Heart left ventricle (tissue), 16 donors: ENCODE measurements around the gene SKP1. TPM values are rescaled to one million over a fixed set of nuclear protein-coding genes. Genes with fewer than 3 reads are reported as not detected.

Experiments used
- ATAC-seq, 4 donors: fragments of 200-7000 bp; cut with Tn5 transposase; one replicate each; pipeline ENCODE4 v1.9.1; 2020 to 2022; ENCODE audit warnings: moderate library complexity in 4 of 4, mild to moderate bottlenecking in 3 of 4, moderate number of reproducible peaks in 1 of 4
- DNase-seq, 5 donors: peaks; one replicate each; pipeline ENCODE4 v3.0.0-alpha.2; 2020
- H3K27ac ChIP-seq, 12 donors: fragments of 200-600 bp; sonication (generic) in 4 of 12; one replicate each; pipeline versions ENCODE4 v1.5.0 to v1.8.0; 2016 to 2022; ENCODE audit warnings: mild to moderate bottlenecking in 2 of 12
- H3K27me3 ChIP-seq, 9 donors: fragments of 200-600 bp; sonication (generic) in 2 of 9; one replicate each; pipeline versions ENCODE4 v1.5.1 to v1.8.0; 2016 to 2022; ENCODE audit warnings: mild to moderate bottlenecking in 3 of 9
- H3K36me3 ChIP-seq, 9 donors: fragments of 200-600 bp; sonication (generic) in 2 of 9; one replicate each; pipeline versions ENCODE4 v1.5.0 to v1.8.0; 2018 to 2022; ENCODE audit warnings: mild to moderate bottlenecking in 2 of 9
- H3K4me1 ChIP-seq, 12 donors: fragments of 200-600 bp; sonication (generic) in 4 of 12; one replicate each; pipeline versions ENCODE4 v1.5.0 to v1.8.0; 2016 to 2022; ENCODE audit warnings: mild to moderate bottlenecking in 3 of 12
- H3K4me3 ChIP-seq, 12 donors: fragments of 200-600 bp; sonication (generic) in 4 of 12; one replicate each; pipeline versions ENCODE4 v1.5.0 to v1.8.0; 2017 to 2022; ENCODE audit warnings: mild to moderate bottlenecking in 9 of 12, moderate library complexity in 4 of 12
- H3K9me3 ChIP-seq, 12 donors: fragments of 200-600 bp; sonication (generic) in 4 of 12; one replicate each; pipeline versions ENCODE4 v1.5.0 to v1.8.0; 2016 to 2022; ENCODE audit warnings: mild to moderate bottlenecking in 1 of 12
- CTCF ChIP-seq, 12 donors: fragments of 200-600 bp; sonication (generic) in 4 of 12; IDR thresholded peaks; one replicate each; pipeline versions ENCODE4 v1.5.0 to v1.8.0; 2018 to 2022; ENCODE audit warnings: antibody characterized with exemption in 12 of 12, mild to moderate bottlenecking in 5 of 12
- POLR2A ChIP-seq, 2 donors: fragments of 450-650 bp; IDR thresholded peaks; one replicate each; pipeline ENCODE4 v1.6.1; 2017; ENCODE audit warnings: antibody characterized with exemption in 2 of 2, mild to moderate bottlenecking in 2 of 2, moderate library complexity in 2 of 2
- whole genome bisulfite sequencing, 4 donors: extraction: QIAGEN DNeasy Blood & Tissue Kit in 2 of 4; methylation state at CpG; one replicate each; pipeline versions ENCODE4 v1.1.5 to v1.1.7; 2013 to 2018; 5-methylcytosine and 5-hydroxymethylcytosine counted together
- intact Hi-C, 10 donors: fragments of 100-400 bp; cut with DNase I; formaldehyde crosslinking; loops; one replicate each; pipeline versions ENCODE4 v1.11.1 to v1.14.2; 2022
- polyA plus RNA-seq, 2 donors: library from polyadenylated mRNA; stranded (reverse); fragments of 200-250 nt; gene quantifications; one replicate each; pipeline ENCODE4 v1.2.3, GENCODE V29; 2013
- total RNA-seq, 9 donors: library from RNA; depleted of rRNA in 2 of 9; stranded (reverse); fragments of >200 nt in 2 of 9; fragmentation: NEBNext Ultra II Directional in 3 of 9; extraction: Animal tissue kit (Norgen Biotek cat#: 25700) in 3 of 9; gene quantifications; one replicate each; pipeline versions ENCODE4 v1.1.0 to v1.2.4, GENCODE V29; 2016 to 2023
- donor health status: ischemic (EF 13 %, LVEDD 7.1; RV severe dilation, severe dysfunction).
- donor health status: healthy with polysubstance abuse.
- donor health status: DM: no; HTN: yes; CAD: no.
- donor health status: DM: no; HTN: no; CAD: no.
- donor health status: ischemic (EF 25% LVEDD 6.9; RV normal size, moderate dysfunction).
- donor health status: ischemic (EF 25% LVEDD 5.7; RV mildly dilated, moderate dysfunction).
- donor health status: healthy.
- donor health status: DM: yes; HTN: yes; CAD: no.
- donor health status: ischemic (EF 35%, LVEDD 5.7; RV mildly dilated, moderate dysfunction).
- donor health status: nonischemic (EF 11% LVEDD 7.7; RV severe dilation, severe dysfunction).
- donor health status: DM: yes; HTN: yes; CAD: no.
- donor health status: PGD.
- donor health status: ischemic (EF 29% LVEDD 5.4; RV normal size, mild dysfunction).
- donor health status: nonischemic (EF 23%, LVEDD 6.1; RV moderate dilation, normal function).

The SKP1 gene
- total and polyA plus RNA-seq, 11 donors: 175 to 1,085 (median 459) TPM

- intact Hi-C loops: no loop called here
- H3K4me3 ChIP-seq: no peak overlapping the region
- peak in 1 of 5 donors; percentile 7 for DNase-seq
- no peak for TF ChIP-seq POLR2A (IDR thresholded peaks at IDR 0.05)
- no peak for TF ChIP-seq CTCF (IDR thresholded peaks at IDR 0.05)
- peaks cover 0 to 82% (median 9%) of the 10 kb centered on the region in 12 donors for H3K4me1 ChIP-seq
- WGBS, 4 donors: 81 to 93% (median 83%) methylated on average over 10 to 16 of the region's 16 CpGs
- H3K27ac ChIP-seq: peak overlapping the region in 1 of 12 donors; percentile 69
- H3K27me3 ChIP-seq: no peaks in the 10 kb centered on the region
- H3K9me3 ChIP-seq: no peaks in the 10 kb centered on the region
- peaks cover 0 to 57% (median 25%) of the 10 kb centered on the region in 9 donors for H3K36me3 ChIP-seq
- ATAC-seq: no peak
Measured at GRCh38 chr5:134132372-134133187, 44.2 kb downstream of the SKP1 start.

GRCh38 chr5:134131578-134132350 lies 45.0 kb downstream of the SKP1 start:
- H3K27ac ChIP-seq: peak overlapping the region in 1 of 12 donors; percentile 69
- no peaks in the 10 kb centered on the region for H3K9me3 ChIP-seq
- TF ChIP-seq POLR2A (IDR thresholded peaks at IDR 0.05) (no peak), CTCF (IDR thresholded peaks at IDR 0.05) (no peak)
- H3K4me3 ChIP-seq: no peak overlapping the region
- intact Hi-C loops: no loop called here
- no peaks in the 10 kb centered on the region for H3K27me3 ChIP-seq
- DNase-seq (peak in 1 of 5 donors; percentile 20), ATAC-seq (no peak)
- peaks cover 0 to 55% (median 25%) of the 10 kb centered on the region in 9 donors for H3K36me3 ChIP-seq
- WGBS, 4 donors: 91 to 97% (median 95%) methylated on average over 5 to 7 of the region's 7 CpGs
- peaks cover 0 to 82% (median 18%) of the 10 kb centered on the region in 12 donors for H3K4me1 ChIP-seq

GRCh38 chr5:134131165-134131564 lies 45.6 kb downstream of the SKP1 start:
- Histone ChIP-seq H3K36me3 (peaks cover 0 to 49% (median 21%) of the 10 kb centered on the region in 9 donors), H3K4me1 (peaks cover 0 to 82% (median 20%) of the 10 kb centered on the region in 12 donors), H3K9me3 (no peaks in the 10 kb centered on the region), H3K27me3 (no peaks in the 10 kb centered on the region), H3K4me3 (no peak overlapping the region), H3K27ac (peak overlapping the region in 1 of 12 donors; percentile 69)
- ATAC-seq (no peak), DNase-seq (peak in 1 of 5 donors; percentile 9)
- TF ChIP-seq CTCF (IDR thresholded peaks at IDR 0.05): no peak
- intact Hi-C loops: no loop called here
- 77 to 93% (median 81%) methylated on average over 3 of the region's 3 CpGs for WGBS, 4 donors
